CD8-positive, alpha-beta memory T cell (primary cell): ENCODE measurements around the gene KRTAP10-11. TPM values are rescaled to one million over a fixed set of nuclear protein-coding genes. Genes with fewer than 3 reads are reported as not detected.
A peak's percentile ranks its signal among the peaks of the same experiment; 100 is the strongest.
"Not testable (repeated sequence)": the region's sequence is repeated elsewhere in the genome, so short reads cannot be mapped to it uniquely, and the experiment has no call there.

ENCODE experiments used
- CTCF ChIA-PET: fragments of 350-600 bp; sonication (Branson Sonifier 250); formaldehyde crosslinking; loops from one replicate; lab custom pipeline; 2021; ENCODE audit warnings: antibody characterized with exemption; lab: Charles Lee
- POLR2A ChIA-PET: fragments of 350-600 bp; sonication (Branson Sonifier 250); formaldehyde crosslinking; loops from one replicate; lab custom pipeline; 2021; ENCODE audit warnings: antibody characterized with exemption; lab: Charles Lee
- DNase-seq, 5 donors: peaks; one replicate each; pipeline versions ENCODE4 v3.0.0 to v3.0.0-alpha.2; 2020 to 2022; ENCODE audit warnings: mixed read lengths in 1 of 5
- H3K27ac ChIP-seq: one replicate; pipeline ENCODE4 v1.7.0; 2013; ENCODE audit warnings: low read depth, mild to moderate bottlenecking, low read length, moderate library complexity
- H3K27me3 ChIP-seq: 2 replicates; pipeline ENCODE4 v1.7.0; 2013; ENCODE audit warnings: low read length, mild to moderate bottlenecking; ENCODE audit not compliant: insufficient read depth, poor library complexity, severe bottlenecking
- H3K36me3 ChIP-seq: 2 replicates; pipeline ENCODE4 v1.7.0; 2013; ENCODE audit warnings: mild to moderate bottlenecking, low read length, moderate library complexity; ENCODE audit not compliant: insufficient read depth
- H3K4me1 ChIP-seq: 2 replicates; pipeline ENCODE4 v1.7.0; 2013; ENCODE audit warnings: mild to moderate bottlenecking, low read length, moderate library complexity; ENCODE audit not compliant: insufficient read depth
- H3K4me3 ChIP-seq: 2 replicates; pipeline ENCODE4 v1.7.0; 2013; ENCODE audit warnings: mild to moderate bottlenecking, low read length
- H3K9me3 ChIP-seq: 2 replicates; pipeline ENCODE4 v1.7.0; 2013; ENCODE audit warnings: mild to moderate bottlenecking, low read length
- H3K27ac Mint-ChIP-seq, 8 donors: one replicate each; pipeline ENCODE4 v1.8.0; 2020 to 2021; ENCODE audit warnings: mixed read lengths in 8 of 8, mild to moderate bottlenecking in 6 of 8, inconsistent platforms in 3 of 8, moderate library complexity in 3 of 8
- H3K27me3 Mint-ChIP-seq, 2 donors: one replicate each; pipeline ENCODE4 v1.8.0; 2020 to 2021; ENCODE audit warnings: mixed read lengths in 2 of 2, mild to moderate bottlenecking in 1 of 2, moderate library complexity in 1 of 2
- H3K36me3 Mint-ChIP-seq, 3 donors: one replicate each; pipeline ENCODE4 v1.8.0; 2020 to 2021; ENCODE audit warnings: mixed read lengths in 3 of 3, inconsistent platforms in 1 of 3, mild to moderate bottlenecking in 1 of 3
- H3K4me1 Mint-ChIP-seq, 3 donors: one replicate each; pipeline ENCODE4 v1.8.0; 2020 to 2021; ENCODE audit warnings: mixed read lengths in 3 of 3, inconsistent platforms in 1 of 3, mild to moderate bottlenecking in 1 of 3
- H3K4me3 Mint-ChIP-seq, 7 donors: one replicate each; pipeline ENCODE4 v1.8.0; 2020 to 2021; ENCODE audit warnings: mixed read lengths in 7 of 7, mild to moderate bottlenecking in 6 of 7, moderate library complexity in 4 of 7, inconsistent platforms in 2 of 7
- H3K9me3 Mint-ChIP-seq, 5 donors: one replicate each; pipeline ENCODE4 v1.8.0; 2020 to 2022; ENCODE audit warnings: mixed read lengths in 5 of 5, mild to moderate bottlenecking in 3 of 5, moderate library complexity in 2 of 5, inconsistent platforms in 1 of 5
- polyA plus RNA-seq: library from polyadenylated mRNA; unstranded; fragments of 300-500 nt; fragmentation: Illumina TruSeq; gene quantifications from one replicate; pipeline ENCODE4 v1.2.3, GENCODE V29; 2021
- total RNA-seq, 2 experiments: library from RNA; stranded (reverse); gene quantifications; one replicate each; pipeline ENCODE4 v1.2.3, GENCODE V29; 2021

The KRTAP10-11 gene
- not detected for total RNA-seq
- polyA plus RNA-seq, result not detected

GRCh38 chr21:44646366-44647221 is at the start of gene KRTAP10-11:
Gene KRTAP10-11, plus strand, starts transcription at chr21:44646414. Its CDS starts 45 bp downstream, at chr21:44646459.
- DNase-seq, H3K36me3 ChIP-seq, H3K27me3 ChIP-seq, POLR2A ChIA-PET, CTCF ChIA-PET, H3K4me1 ChIP-seq, H3K27me3 Mint-ChIP-seq, H3K4me1 Mint-ChIP-seq, H3K4me3 ChIP-seq, H3K27ac ChIP-seq, H3K9me3 ChIP-seq, H3K4me3 Mint-ChIP-seq: not testable (repeated sequence)
- Mint-ChIP-seq H3K36me3 (peaks cover 1 to 20% (median 5%) of the 10 kb centered on the region in 3 donors), H3K27ac (peak within 1 kb of the TSS in 4 of 8 donors; percentile 12 to 74 (median 57)), H3K9me3 (peaks cover 19 to 34% (median 26%) of the 10 kb centered on the region in 5 donors)

GRCh38 chr21:44598061-44598460 is 48.2 kb upstream of the KRTAP10-11 start:
- POLR2A ChIA-PET, result no interaction called here
- no peak overlapping the region for H3K4me3 ChIP-seq

GRCh38 chr21:44599264-44600029 is 46.8 kb upstream of the KRTAP10-11 start:
- H3K27ac ChIP-seq, result no peak overlapping the region
- no peaks in the 10 kb centered on the region for H3K4me1 ChIP-seq
- no peak overlapping the region for H3K27ac Mint-ChIP-seq
- ChIA-PET POLR2A (no interaction called here), CTCF (no interaction called here)
- no peaks in the 10 kb centered on the region for H3K36me3 ChIP-seq
- H3K27me3 ChIP-seq, result no peaks in the 10 kb centered on the region
- no peak overlapping the region for H3K4me3 Mint-ChIP-seq
- peaks cover 0 to 9% (median 2%) of the 10 kb centered on the region in 3 donors for H3K36me3 Mint-ChIP-seq
- H3K9me3 ChIP-seq, result no peaks in the 10 kb centered on the region
- peaks cover 0 to 9% (median 4%) of the 10 kb centered on the region in 5 donors for H3K9me3 Mint-ChIP-seq
- H3K27me3 Mint-ChIP-seq, result peaks cover 7 to 11% of the 10 kb centered on the region in 2 donors
- H3K4me1 Mint-ChIP-seq, result peaks cover 2 to 5% (median 4%) of the 10 kb centered on the region in 3 donors
- DNase-seq, result no peak
- H3K4me3 ChIP-seq, result no peak overlapping the region

More at GRCh38 chr21:44598061-44598460, 48.2 kb upstream of the KRTAP10-11 start:
- Histone ChIP-seq H3K4me1 (no peaks in the 10 kb centered on the region), H3K36me3 (no peaks in the 10 kb centered on the region), H3K27me3 (no peaks in the 10 kb centered on the region), H3K9me3 (no peaks in the 10 kb centered on the region), H3K27ac (no peak overlapping the region)
- Mint-ChIP-seq H3K36me3 (peaks cover 0 to 8% (median 2%) of the 10 kb centered on the region in 3 donors), H3K27ac (peak overlapping the region in 2 of 8 donors; percentile 43 to 86), H3K4me3 (no peak overlapping the region), H3K4me1 (peaks cover 2 to 7% (median 5%) of the 10 kb centered on the region in 3 donors), H3K9me3 (peaks cover 0 to 9% (median 4%) of the 10 kb centered on the region in 5 donors), H3K27me3 (peaks cover 0 to 11% of the 10 kb centered on the region in 2 donors)
- DNase-seq, result no peak
- CTCF ChIA-PET, result no interaction called here

GRCh38 chr21:44600118-44600978 is 45.9 kb upstream of the KRTAP10-11 start, which contains the start of gene KRTAP10-7:
Gene KRTAP10-7, plus strand, starts transcription at chr21:44600597. Its CDS starts 25 bp downstream, at chr21:44600622.
- Mint-ChIP-seq H3K36me3 (peaks cover 0 to 12% (median 0%) of the 10 kb centered on the region in 3 donors), H3K27me3 (peaks cover 12 to 15% of the 10 kb centered on the region in 2 donors), H3K27ac (peak within 1 kb of the TSS in 1 of 8 donors; percentile 68)
- H3K4me1 ChIP-seq, H3K27ac ChIP-seq, H3K4me3 Mint-ChIP-seq, H3K9me3 ChIP-seq, H3K36me3 ChIP-seq, DNase-seq, H3K4me1 Mint-ChIP-seq, H3K9me3 Mint-ChIP-seq, H3K4me3 ChIP-seq, CTCF ChIA-PET, H3K27me3 ChIP-seq, POLR2A ChIA-PET: not testable (repeated sequence)

DNA sequence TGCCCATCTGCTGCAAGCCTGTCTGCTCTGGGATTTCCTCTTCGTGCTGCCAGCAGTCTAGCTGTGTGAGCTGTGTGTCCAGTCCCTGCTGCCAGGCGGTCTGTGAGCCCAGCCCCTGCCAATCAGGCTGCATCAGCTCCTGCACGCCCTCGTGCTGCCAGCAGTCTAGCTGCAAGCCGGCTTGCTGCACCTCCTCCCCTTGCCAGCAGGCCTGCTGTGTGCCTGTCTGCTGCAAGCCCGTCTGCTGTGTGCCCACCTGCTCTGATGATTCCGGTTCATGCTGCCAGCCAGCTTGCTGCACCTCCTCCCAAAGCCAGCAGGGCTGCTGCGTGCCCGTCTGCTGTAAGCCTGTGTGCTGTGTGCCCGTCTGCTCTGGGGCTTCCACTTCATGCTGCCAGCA is 45.1 kb upstream of the KRTAP10-11 start:
- H3K27ac ChIP-seq, H3K9me3 Mint-ChIP-seq, H3K27me3 ChIP-seq, H3K4me1 ChIP-seq, POLR2A ChIA-PET, H3K4me3 Mint-ChIP-seq, CTCF ChIA-PET, H3K9me3 ChIP-seq, H3K27ac Mint-ChIP-seq, H3K36me3 ChIP-seq, H3K4me3 ChIP-seq, DNase-seq, H3K4me1 Mint-ChIP-seq: not testable (repeated sequence)
- peaks cover 16 to 20% of the 10 kb centered on the region in 2 donors for H3K27me3 Mint-ChIP-seq
- H3K36me3 Mint-ChIP-seq, result peaks cover 0 to 15% (median 0%) of the 10 kb centered on the region in 3 donors

DNA sequence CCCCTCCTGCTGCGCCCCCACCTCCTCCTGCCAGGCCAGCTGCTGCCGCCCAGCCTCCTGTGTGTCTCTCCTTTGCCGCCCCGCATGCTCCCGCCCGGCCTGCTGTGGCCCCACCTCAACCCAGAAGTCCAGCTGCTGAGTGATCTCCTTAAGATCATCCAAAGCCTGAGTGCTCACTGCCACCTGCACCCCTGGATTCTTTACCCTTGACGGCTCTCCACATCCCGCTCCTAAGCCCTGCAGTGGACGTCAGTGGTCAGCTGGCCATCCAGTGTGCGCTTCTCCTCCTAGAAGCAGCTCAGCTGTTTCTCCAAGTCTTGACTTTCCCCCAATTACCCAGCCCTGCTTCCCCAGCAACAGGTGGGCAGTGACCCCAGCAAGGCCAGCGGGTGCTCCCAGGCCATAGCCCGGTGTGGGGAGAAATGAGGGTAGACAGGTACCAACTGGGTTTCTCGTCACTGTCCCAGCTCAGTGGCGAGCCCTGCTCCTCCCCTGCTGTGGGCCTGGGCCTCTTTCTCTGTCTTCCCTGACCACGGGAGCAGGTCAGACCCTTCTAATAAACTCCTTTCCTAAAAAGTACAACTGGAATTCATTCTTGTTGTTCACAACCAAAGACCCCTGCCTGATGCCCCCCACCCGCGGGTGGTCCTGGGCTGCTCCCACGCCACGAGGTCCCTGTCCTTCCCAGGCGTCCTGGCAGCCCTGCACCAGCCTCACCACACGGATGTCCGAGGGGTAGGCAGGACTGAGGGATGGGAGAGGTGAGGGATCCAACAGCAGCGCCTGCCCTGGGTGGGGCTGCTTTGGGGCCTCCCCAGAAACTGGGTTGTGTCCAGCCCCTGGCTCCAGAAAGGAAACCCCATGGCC is 44.4 kb upstream of the KRTAP10-11 start:
- no peak for DNase-seq
- POLR2A ChIA-PET, result no interaction called here
- H3K27ac ChIP-seq, result no peak overlapping the region
- no peaks in the 10 kb centered on the region for H3K4me1 Mint-ChIP-seq
- peaks cover 16 to 26% of the 10 kb centered on the region in 2 donors for H3K27me3 Mint-ChIP-seq
- H3K4me3 Mint-ChIP-seq, result no peak overlapping the region
- CTCF ChIA-PET, result no interaction called here
- no peaks in the 10 kb centered on the region for H3K36me3 ChIP-seq
- no peaks in the 10 kb centered on the region for H3K27me3 ChIP-seq
- no peak overlapping the region for H3K4me3 ChIP-seq
- H3K27ac Mint-ChIP-seq, result peak overlapping the region in 3 of 8 donors; percentile 17 to 68 (median 37)
- H3K36me3 Mint-ChIP-seq, result peaks cover 0 to 15% (median 0%) of the 10 kb centered on the region in 3 donors
- H3K9me3 Mint-ChIP-seq, result peaks cover 0 to 9% (median 4%) of the 10 kb centered on the region in 5 donors
- H3K4me1 ChIP-seq, result no peaks in the 10 kb centered on the region
- H3K9me3 ChIP-seq, result no peaks in the 10 kb centered on the region

- no peak overlapping the region for H3K27ac Mint-ChIP-seq
- H3K9me3 Mint-ChIP-seq, result peaks cover 0 to 9% (median 4%) of the 10 kb centered on the region in 5 donors
- peaks cover 17 to 26% of the 10 kb centered on the region in 2 donors for H3K27me3 Mint-ChIP-seq
- H3K27me3 ChIP-seq, result peaks cover under 1% of the 10 kb centered on the region
- no peaks in the 10 kb centered on the region for H3K9me3 ChIP-seq
- no peaks in the 10 kb centered on the region for H3K4me1 ChIP-seq
- ChIA-PET POLR2A (no interaction called here), CTCF (no interaction called here)
- no peak overlapping the region for H3K27ac ChIP-seq
- peaks cover 0 to 15% (median 0%) of the 10 kb centered on the region in 3 donors for H3K36me3 Mint-ChIP-seq
- DNase-seq, result no peak
- no peak overlapping the region for H3K4me3 Mint-ChIP-seq
- H3K36me3 ChIP-seq, result no peaks in the 10 kb centered on the region
- H3K4me1 Mint-ChIP-seq, result no peaks in the 10 kb centered on the region
- H3K4me3 ChIP-seq, result no peak overlapping the region
Observed at GRCh38 chr21:44602463-44602850, 43.8 kb upstream of the KRTAP10-11 start.
